Stimulated activated CD4-positive, alpha-beta T cell treated with anti-CD3 and anti-CD28 coated beads, Interleukin-4, amount 100 ng/mL, for 48 hours (primary cell): ENCODE data around the gene SLX4IP.

Experiments used
- DNase-seq, 2 donors: peaks; one replicate each; pipeline ENCODE4 v3.0.0-alpha.2; 2020; ENCODE audit warnings: low read depth in 2 of 2

The SLX4IP gene

GRCh38 chr20:10521836-10522235 lies 86.7 kb downstream of the SLX4IP start:
- no peak for DNase-seq

- no peak for DNase-seq
Measured at GRCh38 chr20:10522328-10522727, 87.2 kb downstream of the SLX4IP start.

GRCh38 chr20:10523443-10523842 lies 88.3 kb downstream of the SLX4IP start:
- DNase-seq, result no peak

- DNase-seq, result no peak
Measured at GRCh38 chr20:10524034-10524476, 89.0 kb downstream of the SLX4IP start.

- DNase-seq, result no peak
Measured at GRCh38 chr20:10524643-10525042, 89.5 kb downstream of the SLX4IP start.

GRCh38 chr20:10527781-10528180 lies 92.7 kb downstream of the SLX4IP start:
- no peak for DNase-seq

- DNase-seq, result no peak
Measured at GRCh38 chr20:10530883-10531282, 95.8 kb downstream of the SLX4IP start.

GRCh38 chr20:10531848-10532247 lies 96.7 kb downstream of the SLX4IP start:
- no peak for DNase-seq

GRCh38 chr20:10532361-10532760 lies 97.3 kb downstream of the SLX4IP start:
- DNase-seq, result no peak

GRCh38 chr20:10536531-10536930 lies 101.4 kb downstream of the SLX4IP start:
- no peak for DNase-seq

GRCh38 chr20:10537850-10538480 lies 102.9 kb downstream of the SLX4IP start:
- DNase-seq, result no peak

GRCh38 chr20:10538768-10539167 lies 103.7 kb downstream of the SLX4IP start:
- no peak for DNase-seq

GRCh38 chr20:10539818-10540553 lies 104.9 kb downstream of the SLX4IP start:
- no peak for DNase-seq

GRCh38 chr20:10540636-10541493 lies 105.8 kb downstream of the SLX4IP start:
- no peak for DNase-seq

GRCh38 chr20:10541668-10542411 lies 106.7 kb downstream of the SLX4IP start:
- no peak for DNase-seq

- no peak for DNase-seq
Measured at GRCh38 chr20:10542442-10542841, 107.3 kb downstream of the SLX4IP start.

GRCh38 chr20:10543480-10543879 lies 108.4 kb downstream of the SLX4IP start:
- DNase-seq, result no peak

GRCh38 chr20:10547276-10548114 lies 112.4 kb downstream of the SLX4IP start:
- no peak for DNase-seq

- no peak for DNase-seq
Measured at GRCh38 chr20:10549511-10549910, 114.4 kb downstream of the SLX4IP start.

GRCh38 chr20:10550204-10551118 lies 115.4 kb downstream of the SLX4IP start:
- no peak for DNase-seq
